Caki2 (cell line): Measurements from ENCODE around the gene RAB35. TPM values are rescaled to one million over a fixed set of nuclear protein-coding genes. Genes with fewer than 3 reads are reported as not detected.

Experiments
- DNase-seq: peaks from one replicate; pipeline ENCODE4 v3.0.0-alpha.2; 2015; ENCODE audit warnings: low read depth
- in situ Hi-C: cut with HindIII; loops from 2 replicates; pipeline ENCODE4 v1.10.0; 2016; ENCODE audit warnings: low sequenced_read_pairs, low pct_unique_long_range_greater_than_20kb, mixed read lengths
- total RNA-seq: library from RNA; depleted of rRNA; stranded (reverse); fragments of >200 nt; shearing (Covaris generic); gene quantifications from 2 replicates; pipeline ENCODE4 v1.2.3, GENCODE V29; 2014; ENCODE audit warnings: low replicate concordance

Gene RAB35
- total RNA-seq, 1 experiment from 2014 or later, result 43.5 TPM

DNA sequence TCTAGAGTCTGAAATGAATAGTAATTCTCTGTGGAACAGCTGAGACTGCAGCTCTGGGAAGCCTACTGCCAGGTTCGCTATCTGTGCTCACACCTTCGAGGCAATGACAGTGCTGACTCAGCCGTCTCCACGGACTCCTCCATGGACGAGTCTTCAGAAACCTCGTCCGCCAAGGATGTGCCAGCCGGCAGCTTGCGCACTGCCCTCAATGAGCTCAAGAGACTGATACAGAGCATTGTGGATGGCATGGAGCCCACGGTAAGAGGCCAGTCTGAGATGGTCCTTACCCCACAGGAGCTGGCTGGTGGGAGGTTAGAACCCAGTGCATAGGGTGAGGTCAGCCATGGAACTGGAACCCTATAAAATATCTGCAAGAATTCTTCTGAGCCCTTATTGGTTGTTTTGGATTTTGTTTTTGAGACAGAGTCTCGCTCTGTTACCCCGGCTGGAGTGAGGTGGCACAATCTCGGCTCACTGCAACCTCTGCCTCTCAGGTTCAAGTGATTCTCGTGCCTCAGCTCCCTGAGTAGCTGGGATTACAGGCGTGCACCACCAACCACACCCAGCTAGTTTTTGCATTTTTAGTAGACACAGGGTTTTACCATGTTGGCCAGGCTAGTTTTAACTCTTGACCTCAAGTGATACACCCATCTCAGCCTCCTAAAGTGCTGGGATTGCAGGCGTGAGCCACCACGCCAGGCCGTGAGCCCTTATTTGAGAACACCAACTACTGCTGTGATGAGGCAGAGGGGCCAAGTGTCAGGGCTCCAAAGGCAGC lies 43.9 kb downstream of the RAB35 start:
- in situ Hi-C loops, result no loop called here
- DNase-seq, result no peak

DNA sequence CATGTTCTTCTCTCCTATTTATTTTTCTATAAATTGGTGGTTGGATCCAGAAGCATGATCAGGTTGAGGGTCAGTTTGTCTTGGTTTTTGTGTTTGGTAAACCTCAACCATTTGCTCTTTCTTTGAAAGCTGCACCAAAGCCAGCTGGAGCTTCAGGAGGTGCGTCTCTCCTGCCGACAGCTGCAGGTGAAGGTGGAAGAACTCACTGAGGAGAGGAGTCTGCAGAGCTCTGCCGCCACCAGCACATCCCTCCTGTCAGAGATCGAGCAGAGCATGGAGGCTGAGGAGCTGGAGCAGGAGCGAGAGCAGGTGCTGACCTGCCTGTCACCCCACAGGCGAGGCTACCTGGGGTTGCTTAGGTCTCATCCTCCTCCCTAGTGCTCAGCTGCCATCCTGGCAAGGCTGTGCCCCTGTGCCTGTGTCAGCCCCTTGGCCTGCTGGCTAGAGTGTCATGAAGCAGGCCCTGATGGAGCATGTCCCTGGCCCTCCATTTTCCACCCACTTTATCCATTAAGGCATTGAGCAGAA lies 45.0 kb downstream of the RAB35 start:
- in situ Hi-C loops, result no loop called here
- no peak for DNase-seq

DNA sequence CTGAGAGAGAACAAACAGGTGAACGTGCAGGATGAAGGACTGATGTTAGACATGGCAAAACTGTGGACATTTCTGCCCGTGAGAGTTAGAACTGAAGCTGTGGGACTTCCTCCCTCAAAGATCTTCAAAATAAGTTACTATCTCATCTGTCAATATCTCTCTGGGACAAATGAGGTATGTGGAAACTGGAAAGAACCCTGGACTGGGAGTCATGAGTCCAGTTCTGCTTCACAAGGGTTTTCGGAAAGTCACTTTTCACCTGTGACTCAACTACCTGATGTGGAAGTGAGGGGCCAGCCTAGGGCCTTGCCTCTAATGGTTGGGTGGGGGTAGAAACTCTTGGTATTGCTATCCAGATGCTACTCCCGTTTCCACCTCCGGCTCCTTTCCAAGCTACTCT lies 47.3 kb downstream of the RAB35 start:
- no peak for DNase-seq
- in situ Hi-C loops, result no loop called here

DNA sequence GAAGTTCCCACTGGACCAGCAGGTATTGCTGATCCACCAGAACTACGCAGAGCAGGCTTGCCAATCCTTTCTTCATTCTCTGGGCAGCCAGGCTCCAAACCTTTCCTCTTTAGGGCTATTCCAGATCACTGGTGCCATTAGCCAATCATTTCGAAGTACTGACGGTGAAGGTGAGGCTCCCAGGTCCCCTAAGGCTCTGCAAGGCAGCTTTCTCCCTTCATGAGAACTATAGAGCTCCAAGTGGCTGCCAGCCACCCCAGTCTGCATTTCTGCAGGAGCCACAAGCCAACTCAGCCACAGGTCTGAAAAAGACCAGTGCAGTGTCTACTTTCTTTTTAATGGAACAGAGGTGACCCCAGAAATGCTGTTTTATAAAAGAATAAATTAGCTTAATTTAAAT lies 48.7 kb downstream of the RAB35 start:
- in situ Hi-C loops, result no loop called here
- no peak for DNase-seq

DNA sequence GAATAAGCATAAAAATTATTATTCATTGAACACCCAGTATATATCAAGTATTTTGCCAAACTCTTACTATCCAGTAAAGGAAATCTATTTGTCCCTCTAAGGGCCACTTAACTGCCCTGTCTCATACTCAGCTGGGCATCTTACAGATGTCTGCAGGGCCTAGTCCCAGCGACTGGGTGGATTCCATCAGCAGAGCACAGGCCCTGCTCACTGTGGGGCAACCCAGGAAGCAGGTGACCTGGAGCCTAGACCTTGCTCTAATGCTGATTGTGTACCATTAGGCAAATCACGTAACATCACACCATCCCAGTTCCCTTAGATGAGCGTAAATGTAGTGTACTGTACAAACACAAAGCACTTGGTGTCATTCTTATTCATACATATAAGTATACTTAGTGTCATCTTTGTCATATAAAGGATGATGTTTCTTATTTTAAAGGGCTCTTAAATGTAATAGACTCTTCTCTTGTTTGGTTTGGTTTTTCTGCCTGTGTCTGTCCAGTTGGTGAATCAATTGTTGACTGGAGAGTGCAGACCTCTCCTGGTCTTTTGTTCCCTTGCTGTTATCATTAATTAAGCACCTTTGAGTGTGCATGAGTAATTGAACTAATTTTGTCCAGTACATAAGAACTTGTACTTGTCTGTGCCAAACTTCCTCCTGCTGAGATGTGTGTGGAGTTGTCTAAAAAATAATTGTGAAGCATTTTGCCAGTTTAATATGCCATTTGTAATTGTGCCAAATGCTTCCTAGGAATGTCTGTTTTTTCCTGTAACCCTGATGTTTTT lies 49.3 kb downstream of the RAB35 start:
- in situ Hi-C loops, result no loop called here

DNA sequence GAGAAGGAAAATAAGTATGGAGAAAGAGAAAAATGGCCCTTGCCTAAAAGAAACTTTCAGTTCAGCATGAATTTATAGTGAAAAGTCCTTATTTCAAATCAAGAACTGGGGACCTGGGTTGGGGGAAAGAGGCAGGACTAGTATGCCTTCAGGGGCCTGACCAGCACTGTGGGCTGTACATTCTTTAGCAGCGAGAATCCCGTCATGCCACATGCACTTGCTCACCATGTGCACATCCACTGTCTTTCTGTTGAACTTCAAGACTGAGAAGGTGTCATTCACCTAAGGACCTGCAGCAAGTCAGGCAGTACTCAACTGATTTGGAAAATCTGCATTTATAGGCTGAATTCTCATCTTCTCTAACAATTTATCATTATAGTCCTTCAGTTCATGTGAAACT lies 50.2 kb downstream of the RAB35 start:
- in situ Hi-C loops, result no loop called here
- no peak for DNase-seq

More for the DNA sequence above, 49.3 kb downstream of the RAB35 start:
- DNase-seq, result no peak

DNA sequence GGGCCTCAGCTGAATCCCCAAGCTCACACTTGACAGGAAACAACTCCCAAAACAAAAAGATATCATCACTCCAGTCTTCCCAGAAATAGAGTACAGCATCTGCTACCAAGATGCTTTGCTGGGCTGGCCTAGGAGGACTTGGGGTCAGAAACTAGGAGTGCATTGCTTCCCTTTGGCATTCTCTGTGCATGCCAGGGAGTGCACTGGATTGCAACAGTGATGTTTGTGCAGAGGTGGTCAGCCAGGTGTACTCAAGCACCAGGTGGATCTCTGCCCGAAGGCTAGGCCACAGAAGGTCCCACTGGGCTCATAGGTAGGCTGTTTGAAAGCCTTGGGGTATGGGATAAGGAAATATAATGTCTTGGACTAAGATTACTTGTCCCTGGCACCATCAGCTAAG lies 51.1 kb downstream of the RAB35 start:
- in situ Hi-C loops, result no loop called here
- no peak for DNase-seq

DNA sequence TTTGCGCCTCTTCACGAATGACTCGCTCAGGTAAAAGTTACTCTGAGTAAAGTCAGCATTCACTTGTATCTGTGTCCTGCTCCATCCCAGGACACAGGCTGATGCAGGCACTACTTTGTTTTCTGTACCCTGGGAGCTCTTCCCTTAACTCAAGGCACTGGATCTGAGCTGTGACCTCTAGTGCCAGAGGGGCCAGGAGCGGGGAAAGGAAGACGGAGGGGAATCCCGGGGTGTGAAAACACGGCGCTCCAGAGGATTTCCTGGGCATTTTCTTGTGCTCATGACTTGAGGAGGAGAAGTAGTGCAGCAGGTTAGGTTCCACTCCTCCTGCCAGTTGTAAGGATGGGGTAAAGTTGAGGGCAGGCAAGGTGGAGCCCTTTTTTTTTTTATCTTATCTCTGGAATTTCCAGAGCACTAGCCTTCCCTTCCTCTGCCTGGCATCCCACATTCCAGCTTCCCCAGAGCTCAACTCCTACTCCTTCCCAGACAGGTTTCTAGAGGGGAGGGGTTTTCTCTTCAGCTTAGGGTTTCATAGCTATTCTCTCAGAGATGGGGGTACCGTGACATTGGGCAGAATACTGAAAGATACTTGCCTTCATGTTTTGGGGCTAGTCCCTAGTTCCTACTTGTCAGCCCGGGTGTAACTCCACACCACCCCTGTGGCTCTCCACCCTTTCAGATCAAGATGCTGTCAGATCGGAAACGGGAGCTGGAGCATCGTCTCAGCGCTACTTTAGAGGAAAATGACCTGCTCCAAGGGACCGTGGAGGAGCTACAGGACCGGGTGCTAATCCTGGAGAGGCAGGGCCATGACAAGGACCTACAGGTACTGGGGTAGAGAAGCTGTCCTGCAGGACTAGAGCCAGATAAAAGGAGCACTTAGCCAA lies 52.3 kb downstream of the RAB35 start:
- in situ Hi-C loops, result no loop called here
- DNase-seq, result no peak

DNA sequence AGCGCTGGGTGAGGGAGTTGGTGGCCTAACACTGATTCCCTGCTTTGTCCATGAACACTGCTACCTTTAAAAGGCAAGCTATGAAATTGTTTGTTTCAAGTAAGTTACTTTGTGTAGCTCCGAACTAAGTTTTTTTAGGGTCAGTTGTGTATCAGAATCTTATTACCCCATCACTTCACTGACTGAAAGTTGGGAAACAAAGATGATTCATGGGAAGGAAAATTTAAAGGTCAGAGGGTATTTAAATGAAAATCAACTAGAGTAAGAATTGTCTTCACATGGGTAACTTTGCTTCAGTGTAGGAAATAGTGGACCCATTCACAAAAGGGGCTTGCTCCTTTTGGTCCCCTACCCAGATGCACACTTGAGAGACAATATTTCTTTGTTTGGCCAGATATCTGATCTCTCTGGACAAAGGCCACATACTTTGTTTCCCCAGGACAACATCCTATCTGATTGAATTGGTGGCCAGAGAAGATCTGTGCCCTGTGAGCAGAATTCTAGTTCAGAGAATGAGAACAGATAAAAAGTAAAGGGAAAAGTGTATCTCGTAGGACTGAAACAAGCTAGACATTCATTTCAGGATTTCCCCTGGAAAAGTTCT lies 53.5 kb downstream of the RAB35 start:
- no peak for DNase-seq
- in situ Hi-C loops, result no loop called here

DNA sequence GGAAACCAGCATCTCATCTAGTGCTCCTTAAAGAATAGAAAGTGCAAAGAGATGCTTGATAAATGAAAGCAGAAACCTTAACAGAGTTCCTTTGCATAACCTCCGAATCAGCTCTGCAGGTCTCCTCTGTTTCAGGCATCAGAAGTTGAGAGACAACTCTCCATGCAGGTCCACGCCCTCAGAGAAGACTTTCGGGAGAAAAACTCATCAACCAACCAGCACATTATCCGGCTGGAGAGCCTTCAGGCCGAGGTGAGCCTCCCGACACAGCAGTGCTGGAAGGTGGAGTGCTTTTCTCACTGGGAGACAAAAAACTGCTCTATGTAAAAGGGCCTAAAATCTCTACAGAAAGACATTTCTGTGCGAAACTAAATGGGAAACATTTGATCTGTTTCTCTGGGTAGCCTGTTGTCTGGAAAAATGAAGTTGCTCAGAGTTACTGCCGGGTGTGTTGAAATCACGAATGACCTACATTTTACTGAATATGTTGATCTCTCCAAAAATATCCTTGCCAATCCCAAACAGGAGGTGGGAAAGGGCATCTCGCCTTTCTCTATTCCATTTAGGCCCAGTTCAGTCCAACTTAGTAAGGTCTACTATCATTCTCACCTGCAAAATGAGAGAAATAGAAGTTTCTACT lies 54.9 kb downstream of the RAB35 start:
- in situ Hi-C loops, result no loop called here
- no peak for DNase-seq

DNA sequence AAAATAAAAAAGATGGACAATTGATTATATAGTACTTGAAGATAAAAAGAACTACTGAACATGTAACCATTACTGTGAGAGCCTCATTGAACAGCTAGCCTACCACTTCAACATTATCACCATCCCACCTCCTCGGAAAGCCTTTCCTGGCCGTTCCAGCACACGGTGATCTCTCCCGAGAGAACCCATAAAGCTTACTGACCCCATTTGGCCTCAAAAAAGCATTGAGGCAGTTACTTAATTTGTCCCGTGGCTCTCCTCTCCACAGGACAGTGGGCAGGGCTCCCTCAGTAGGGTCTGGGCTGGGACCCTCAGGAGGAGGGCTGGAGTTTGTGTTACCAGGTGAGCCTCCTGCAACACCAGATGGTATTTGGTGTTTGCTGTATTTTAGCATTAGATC lies 55.8 kb downstream of the RAB35 start:
- DNase-seq, result no peak
- in situ Hi-C loops, result no loop called here

DNA sequence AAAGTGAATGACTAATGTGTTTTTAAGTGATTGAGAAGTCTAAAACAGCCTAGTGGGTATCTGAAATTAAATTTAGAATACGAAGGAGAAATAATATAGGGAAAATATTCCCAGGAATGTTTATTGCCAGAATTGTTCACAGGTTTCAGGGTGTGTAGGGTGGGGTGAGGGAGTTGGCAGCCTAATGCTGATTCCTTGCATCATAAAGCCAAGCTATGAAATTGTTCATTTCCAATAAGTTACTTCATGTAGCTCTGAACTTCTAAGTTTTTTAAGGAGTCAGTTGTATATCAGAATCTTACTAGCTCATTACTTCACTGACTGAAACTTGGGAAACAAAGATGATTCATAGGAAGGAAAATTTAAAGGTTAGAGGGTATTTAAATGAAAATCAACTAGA lies 56.4 kb downstream of the RAB35 start:
- in situ Hi-C loops, result no loop called here
- no peak for DNase-seq

DNA sequence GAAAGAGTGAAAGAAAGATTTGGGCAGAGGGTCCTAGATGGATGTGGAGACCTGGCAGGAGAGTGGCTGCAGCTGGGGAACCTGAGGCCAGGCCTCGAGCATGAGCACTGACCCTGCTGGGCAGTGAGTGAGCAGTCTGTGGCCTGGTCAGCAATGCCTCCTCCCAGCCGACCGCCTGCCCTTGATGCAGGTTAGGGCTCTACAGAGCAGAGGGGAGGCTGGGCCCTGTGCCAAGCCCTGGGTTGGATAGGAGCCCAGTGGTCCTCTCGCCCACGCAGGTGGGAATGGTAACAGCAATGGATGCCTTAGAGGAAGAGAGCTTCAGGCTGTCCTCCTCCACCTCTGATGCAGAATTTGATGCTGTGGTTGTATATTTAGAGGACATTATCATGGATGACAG lies 59.8 kb downstream of the RAB35 start:
- in situ Hi-C loops, result no loop called here
- DNase-seq, result no peak

DNA sequence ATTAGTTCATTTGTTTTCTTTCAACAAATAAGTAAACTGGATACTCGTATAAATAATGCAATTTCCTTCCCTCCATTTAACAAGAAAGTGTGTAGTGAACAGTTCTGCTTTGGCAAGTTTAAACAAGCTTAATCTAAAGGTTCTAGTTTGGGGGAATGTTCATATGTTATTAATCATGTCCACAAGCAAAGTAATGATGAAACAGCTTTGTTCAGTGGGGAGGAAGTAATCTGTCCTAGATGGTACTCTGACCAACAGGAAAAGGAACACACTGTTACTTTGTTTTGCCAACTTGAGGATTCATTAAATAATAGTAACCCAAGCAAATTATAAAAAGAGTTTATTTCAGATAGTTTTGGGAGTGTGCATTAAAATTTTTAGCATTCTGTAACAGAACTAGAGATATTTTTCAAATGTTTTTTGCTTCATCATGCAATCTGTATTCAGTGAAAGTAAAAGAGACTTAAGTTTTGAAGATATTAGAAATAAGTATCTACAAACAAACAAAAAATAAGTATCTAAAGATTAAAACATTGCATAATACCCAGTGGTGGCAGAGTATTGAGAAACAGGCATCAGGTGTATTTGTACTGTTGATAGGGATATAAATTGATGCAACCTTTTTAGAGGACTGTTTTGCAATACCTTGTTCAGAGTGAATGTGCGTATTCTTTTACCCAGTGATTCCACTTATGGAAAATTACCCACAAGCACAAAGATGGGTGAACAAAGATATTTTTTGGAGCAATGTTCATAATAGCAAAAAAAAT lies 61.1 kb downstream of the RAB35 start:
- in situ Hi-C loops, result no loop called here
- no peak for DNase-seq

DNA sequence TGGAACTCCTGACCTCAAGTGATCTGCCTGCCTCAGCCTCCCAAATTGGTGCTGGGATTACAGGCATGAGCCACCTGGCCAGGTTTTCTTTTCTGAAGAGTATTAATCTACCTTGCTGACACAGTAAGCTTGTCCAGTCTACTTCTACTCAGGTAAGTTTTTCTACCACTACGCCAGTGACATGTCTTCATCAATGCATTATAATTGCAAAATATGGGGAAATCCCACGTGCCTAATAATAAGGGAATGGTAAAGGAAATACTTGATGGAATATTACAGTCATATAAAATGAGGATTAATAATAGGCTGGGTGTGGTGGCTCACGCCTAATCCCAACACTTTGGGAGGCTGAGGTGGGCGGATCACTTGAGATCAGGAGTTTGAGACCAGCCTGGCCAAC lies 62.3 kb downstream of the RAB35 start:
- DNase-seq, result no peak
- in situ Hi-C loops, result no loop called here

DNA sequence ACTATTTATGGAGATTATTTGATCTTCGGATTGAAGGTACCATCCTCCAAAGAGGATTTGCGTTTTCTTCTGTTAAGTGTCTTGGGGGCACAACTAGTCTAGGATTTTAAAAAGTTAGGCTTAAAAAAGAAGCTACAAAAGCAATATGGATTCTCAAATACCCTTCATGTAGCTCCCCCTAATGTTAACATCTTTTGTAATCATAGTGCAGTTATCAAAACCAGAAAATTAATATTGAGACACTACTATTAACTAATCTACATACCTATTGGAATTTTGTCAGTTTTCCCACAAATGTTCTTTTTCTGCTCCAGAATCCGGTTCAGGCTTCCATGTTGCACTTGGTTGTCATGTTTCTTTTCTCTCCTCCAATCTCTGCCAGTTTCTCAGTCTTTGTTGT lies 65.0 kb downstream of the RAB35 start:
- DNase-seq, result no peak
- in situ Hi-C loops, result no loop called here

DNA sequence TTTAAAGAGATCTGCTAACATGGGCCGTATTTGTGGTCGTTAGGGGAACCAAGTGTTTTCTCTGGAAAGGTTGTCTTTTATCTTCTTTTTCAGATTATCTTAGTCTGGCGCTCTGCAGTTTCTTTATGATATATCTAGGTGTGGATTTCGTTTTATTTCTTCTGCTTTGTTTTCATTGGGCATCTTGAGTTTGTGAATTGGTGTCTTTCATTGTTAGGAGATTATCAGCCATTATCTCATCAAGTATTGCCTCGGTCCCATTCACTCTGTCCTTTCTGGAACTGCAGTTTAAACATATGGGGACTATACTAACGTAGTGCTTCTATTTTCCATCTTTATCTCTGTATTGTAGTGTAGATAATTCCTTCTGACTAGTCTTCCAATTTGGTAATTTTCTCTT lies 67.1 kb downstream of the RAB35 start:
- DNase-seq, result no peak
- in situ Hi-C loops, result no loop called here
